GM19238 (cell line): ENCODE measurements around the gene YTHDF2.
"Not testable (repeated sequence)": the region's sequence is repeated elsewhere in the genome, so short reads cannot be mapped to it uniquely, and the experiment has no call there.

Experiments
- DNase-seq: peaks from one replicate; pipeline ENCODE4 v3.0.0; 2011; ENCODE audit warnings: low spot score; ENCODE audit not compliant: insufficient read length

Gene YTHDF2

DNA sequence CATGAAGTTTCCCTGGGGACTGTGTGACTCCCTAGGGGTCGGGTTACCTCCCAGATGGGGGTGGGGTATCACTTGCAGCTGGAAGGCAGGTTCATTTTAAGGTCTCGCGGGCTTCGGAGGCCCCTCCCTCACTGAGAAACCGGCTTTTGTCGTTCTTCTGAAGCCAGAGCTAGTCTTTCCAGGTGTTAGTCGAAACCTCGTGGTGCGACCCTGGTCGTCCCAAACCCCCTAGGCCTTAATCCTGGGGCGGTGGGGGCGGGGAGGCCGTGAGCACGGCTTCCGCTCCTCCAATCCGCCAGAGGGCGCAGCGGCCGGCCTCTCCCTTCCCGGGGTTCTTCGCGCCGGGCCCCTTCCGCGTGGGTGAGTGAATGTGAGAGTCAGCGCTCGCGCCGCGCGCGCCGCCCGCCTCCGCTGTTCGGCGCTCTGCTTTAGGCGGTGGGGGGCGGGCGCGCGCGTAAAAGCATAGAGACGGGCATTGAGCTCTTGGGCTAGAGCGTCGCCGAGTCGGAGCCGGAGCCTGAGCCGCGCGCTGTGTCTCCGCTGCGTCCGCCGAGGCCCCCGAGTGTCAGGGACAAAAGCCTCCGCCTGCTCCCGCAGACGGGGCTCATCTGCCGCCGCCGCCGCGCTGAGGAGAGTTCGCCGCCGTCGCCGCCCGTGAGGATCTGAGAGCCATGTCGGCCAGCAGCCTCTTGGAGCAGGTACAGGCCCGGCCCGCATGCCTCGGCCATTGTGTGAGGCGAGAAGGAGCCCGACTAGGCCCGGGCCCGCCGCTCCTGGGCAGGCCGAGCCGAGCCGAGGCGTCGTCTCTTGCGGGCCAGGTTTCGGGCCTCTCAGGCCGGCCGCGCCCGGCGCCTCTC is at the start of gene YTHDF2:
YTHDF2 (plus strand) TSS at position 491 of the 857 bp plus-strand sequence; CDS start at position 672, 181 bp downstream.
- DNase-seq = peak; percentile 89

DNA sequence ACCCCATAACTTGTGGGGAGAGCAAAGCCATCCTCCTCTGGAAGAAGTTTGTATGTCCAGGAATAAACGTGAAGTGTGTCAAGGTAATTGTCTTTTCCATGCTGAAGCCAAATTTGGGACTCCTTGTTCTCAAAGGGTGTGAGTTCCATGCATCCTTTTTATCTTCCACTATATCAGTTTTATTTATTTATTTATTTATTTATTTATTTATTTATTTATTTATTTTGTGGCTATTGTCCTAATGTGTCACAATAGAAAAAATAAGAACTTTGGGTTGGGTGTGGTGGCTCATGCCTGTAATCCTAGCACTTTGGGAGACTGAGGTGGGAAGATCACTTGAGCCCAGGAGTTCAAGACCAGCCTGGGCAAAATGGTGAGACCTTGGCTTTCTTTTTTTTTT is 45.1 kb upstream of the YTHDF2 start:
- not testable (repeated sequence) for DNase-seq

DNA sequence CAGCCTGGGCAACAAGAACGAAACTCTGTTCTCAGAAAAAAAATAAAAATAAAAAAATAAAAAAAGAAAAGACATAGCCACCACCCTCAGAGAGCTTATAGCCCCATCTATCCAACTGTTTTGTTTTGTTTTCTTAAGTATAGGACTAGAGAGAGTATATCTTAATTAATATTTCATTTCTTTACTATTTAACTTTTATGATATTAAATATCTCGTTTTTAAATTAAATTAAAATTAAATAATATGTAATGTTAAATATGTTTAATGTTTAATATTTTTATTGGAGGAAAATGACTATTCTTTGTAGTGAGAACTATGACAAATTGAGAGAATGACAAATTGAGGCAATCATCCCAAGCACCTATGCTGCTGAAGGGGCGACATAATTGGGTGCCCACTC is 33.1 kb upstream of the YTHDF2 start:
- no peak for DNase-seq

DNA sequence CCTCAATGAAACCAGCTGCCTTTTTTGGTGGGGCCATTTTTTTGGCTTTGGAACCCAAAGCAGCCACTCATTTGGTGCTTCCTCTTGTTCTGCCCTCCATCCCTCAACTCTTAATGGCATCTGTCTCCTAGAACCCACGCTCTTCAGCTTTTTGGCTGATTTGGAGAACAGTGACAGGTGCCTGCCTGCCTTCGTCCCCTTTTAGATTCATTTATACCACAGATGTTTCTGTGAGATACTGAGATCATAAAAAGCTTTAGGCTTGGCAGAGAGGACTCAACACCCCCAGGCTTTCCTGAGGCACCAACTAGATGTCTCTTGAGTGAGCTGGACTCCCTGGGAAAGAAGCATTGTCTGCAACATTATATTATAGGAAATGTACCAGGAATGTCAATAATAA is 20.4 kb upstream of the YTHDF2 start:
- DNase-seq = no peak

DNA sequence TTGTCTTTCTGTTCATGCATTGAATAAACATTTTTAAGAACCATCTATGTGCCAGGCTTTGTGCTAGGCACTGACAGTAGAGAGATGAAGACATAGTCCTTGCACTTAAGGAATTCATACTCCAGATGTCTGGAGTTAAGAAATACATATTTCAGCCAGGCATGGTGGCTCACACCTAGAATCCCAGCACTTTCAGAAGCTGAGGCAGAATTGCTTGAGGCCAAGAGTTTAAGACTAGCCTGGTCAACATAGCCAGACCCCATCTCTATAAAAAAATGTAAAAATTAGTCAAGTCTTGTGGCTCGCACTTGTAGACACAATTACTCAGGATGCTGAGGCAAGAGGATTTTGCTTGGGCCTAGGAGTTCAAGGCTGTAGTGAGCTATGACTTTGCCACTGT is 18.6 kb upstream of the YTHDF2 start:
- DNase-seq = no peak

DNA sequence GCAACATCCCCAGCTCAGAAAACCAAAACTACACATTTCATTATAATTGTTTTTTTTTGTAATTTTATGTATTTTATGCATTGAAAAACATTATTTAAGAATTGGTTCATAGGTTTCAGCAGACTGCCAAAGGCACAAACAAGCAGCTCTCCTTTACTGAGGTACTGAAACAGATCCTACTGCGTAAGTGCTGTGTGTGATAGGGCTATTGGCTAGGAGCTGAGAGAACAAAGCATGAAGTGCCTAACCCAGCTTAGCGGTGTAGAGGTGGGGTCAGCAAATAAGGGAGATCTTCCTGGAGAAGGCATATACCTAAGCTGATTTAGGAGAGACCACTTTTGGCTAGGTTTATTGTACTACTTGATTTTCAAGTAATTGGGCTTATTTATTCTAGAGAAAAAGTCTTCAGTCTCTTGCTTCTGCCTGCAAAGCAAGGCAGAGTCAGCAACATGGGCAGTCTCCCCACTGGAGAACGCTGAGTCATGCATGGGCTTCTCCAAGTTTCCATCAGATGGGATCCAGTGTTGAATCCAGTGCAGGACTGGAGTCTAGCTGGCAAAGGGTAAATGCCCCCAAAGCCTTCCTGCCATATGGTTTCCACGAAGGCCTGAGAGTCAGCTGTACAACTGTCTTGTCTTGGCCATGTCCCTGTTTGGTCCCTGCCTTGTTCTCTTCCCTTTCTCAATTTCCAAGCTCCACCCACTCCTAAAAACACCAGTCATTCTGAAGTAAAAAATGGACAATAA is 18.0 kb upstream of the YTHDF2 start:
- no peak for DNase-seq

DNA sequence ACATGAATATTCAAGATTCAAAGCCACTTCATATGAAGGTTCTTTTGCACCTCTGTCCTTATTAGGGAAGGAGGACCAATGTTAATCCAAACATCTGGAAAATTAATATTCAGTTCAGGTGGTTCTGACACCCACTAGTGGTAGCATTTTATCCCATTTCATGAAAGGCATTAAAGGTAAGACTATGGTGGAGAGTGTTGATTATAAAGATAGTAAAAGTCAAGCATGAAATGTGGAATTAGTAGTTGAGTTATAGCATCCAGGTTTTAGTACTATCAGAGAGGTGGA is 17.5 kb upstream of the YTHDF2 start:
- no peak for DNase-seq

DNA sequence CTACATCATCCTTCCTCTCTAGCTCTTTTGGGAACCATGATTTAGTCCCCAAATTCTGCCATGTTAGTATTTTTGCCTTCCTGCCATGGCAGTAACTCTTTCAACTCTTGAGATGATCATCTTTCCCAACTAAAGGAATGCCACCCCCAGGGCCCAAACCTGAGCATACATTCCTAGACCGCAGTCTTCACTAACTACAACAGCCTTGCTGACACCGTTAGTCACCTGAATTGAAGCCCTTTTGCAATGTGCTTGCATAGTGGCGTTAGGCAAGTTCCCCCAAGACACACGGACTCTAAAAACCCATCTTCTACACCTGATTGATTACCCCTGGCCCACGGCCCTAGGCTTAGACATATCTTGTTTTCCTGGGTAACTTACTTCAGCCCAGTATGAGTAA is 16.4 kb upstream of the YTHDF2 start:
- no peak for DNase-seq

DNA sequence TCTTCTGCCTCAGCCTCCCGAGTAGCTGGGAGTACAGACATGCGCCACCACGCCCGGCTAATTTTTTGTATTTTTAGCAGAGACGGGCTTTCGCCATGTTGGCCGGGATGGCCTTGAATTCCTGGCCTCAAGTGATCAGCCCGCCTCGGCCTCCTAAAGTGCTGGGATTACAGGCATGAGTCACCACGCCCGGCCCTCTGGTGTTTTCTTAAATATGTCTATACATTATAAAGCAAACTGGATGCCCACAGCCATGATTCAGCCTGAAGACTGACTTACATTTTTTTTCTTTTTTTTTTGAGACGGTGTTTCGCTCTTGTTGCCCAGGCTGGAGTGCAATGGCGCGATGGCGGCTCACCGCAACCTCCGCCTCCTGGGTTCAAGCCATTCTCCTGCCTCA is 14.8 kb upstream of the YTHDF2 start:
- DNase-seq = not testable (repeated sequence)

DNA sequence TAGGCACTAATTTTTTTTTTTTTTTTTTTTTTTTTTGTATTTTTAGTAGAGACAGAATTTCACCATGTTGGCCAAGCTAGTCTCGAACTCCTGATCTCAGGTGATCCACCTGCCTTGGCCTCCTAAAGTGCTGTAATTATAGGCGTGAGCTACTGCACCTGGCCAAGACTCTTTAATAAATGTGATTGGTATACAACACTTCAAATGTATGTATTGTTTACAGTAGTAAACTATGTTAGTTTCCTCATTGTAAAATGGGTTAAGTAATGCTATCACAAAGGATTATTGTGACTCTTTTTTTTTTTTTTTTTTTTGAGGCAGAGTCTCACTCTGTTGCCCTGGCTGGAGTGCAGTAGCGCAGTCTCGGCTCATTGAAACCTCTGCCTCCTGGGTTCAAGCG is 11.4 kb upstream of the YTHDF2 start:
- DNase-seq = not testable (repeated sequence)

DNA sequence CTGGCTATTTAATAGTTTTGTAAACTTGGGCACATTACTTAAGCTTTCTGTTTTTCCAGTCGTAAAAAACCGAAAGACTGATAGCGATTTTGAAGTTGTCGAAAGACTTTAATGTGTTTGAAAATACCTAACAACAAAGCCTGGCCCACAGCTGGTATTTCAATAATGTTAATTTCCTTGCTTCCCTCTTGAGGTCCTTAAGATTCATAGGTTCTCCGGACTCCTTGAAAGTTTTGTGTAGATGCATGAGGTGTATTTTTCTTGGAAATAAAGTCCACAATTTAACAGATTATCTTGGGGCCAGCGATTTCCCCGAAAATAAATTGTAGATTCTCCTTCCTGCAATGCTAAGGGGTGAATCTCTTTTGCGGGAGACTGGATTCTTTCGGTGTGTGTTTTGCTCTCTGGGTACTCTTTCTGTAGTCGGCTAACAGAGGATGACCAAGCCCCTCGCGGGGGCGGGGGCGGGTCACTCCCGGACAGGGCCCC is 735 bp upstream of the YTHDF2 start:
- no peak for DNase-seq

DNA sequence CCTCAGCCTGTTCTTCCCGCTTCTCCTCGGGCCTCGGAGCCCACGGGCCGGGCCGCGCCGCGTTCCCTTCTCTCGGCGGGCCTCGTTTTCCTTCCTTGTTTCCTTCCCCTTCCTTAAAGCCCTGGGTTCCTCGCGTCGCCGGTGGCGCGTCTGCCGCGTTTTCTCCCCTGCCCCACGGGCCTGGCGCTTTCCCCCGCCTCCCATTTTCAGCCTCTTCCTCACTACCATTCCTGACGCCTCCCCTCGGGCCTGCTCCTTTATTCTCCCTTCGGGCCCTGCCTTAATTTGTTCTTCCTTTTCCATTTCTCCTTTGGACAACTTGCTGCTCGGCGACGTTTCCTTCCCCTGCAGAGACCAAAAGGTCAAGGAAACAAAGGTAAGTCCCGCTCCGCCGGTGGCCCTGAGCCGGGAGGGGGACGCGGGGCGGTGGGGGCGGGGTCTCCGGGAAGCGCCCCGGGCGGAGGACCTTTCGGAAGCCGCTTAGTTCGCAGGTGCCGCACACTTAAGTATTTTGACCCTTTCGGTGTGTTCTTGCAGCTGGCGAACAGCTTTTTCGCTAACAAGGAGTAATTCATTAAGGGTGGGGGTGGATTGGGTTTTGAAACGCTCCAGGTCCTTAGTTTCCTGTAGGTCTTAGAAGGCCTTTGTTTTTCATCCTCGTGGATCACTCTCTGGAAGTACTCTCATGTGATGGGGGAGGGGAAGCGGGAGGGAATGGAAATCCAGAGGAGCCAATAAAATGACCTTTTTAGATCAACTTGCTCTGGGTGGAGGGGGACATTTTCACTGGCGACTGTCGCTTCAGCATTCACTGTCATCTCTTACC is 780 bp downstream of the YTHDF2 start:
- DNase-seq = peak; percentile 56

DNA sequence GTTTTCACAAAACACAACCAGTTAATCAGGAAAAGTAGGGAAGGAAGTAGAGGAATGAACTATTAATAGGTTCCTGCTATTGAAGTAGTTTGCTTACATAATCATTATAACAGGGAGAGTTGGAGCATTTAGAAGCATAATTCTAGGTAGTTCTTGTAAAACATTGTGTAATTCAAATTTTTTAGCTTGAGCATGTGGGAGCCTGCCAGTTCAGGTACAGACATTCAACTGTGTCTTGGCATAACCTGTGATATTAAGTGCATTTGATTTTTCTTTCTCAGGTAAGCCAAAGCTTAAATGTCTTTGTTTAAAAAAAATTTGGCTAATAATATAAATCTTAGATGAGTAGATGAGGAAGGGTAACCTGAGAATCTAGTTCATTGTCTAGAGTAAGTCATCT is 3.4 kb downstream of the YTHDF2 start:
- no peak for DNase-seq

DNA sequence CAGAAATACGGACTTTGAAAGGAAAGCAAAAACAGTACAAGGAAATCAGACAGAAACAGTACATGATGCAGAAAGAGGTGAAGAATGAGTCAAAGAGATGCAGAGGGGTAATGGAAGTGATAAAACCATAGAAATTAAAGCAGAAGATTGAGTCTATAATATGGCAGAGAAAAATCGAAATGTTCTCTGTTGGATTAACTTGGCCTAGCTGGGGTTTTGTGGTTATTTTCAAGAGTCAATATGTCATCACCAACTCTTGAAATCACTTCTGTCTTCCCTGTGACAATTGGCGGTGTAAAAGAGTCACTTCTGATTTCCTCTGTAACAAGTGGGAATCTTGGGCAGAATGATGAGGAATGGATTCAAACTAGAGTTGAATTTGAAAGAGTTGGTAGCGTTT is 7.4 kb downstream of the YTHDF2 start:
- DNase-seq = no peak

DNA sequence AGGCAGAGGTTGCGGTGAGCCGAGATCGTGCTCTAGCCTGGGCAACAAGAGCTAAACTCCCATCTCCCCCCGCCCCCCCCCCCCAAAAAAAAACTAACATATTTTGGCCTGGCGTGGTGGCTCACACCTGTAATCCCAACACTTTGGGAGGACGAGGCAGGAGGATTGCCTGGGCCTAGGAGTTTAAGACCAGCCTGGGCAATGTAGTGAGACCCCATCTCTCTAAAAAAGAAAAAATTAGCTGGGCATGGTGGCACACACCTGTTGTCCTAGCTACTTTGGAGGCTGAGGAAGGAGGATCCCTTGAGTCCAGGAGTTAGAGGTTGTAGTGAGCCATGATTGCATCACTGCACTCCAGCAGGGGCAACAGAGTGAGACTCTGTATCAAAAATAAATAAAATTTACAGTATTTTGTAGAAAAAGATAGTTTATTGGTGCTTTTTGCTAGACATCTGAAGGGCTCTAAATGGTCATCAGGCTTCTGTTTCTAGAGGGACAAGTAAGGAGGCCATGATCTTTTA is 9.0 kb downstream of the YTHDF2 start:
- DNase-seq = no peak

DNA sequence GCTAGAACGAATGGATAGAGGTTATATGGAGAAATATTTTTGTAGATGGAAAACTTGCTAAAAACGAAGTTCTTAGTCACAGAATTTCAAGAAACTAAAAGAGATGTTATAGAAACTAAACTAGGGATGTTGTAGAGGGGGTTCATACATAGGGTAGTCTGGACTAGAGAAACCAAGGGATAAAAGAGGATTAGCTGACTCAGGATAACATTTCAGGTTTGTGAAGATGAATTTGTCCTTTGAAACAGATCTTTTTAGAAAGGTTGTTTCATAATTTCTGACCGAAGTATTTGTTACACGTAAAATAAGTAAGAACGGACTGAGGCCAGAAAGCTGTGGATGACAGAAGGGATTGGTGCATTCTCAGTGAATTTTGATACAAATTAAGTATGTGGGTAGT is 13.6 kb downstream of the YTHDF2 start:
- no peak for DNase-seq

DNA sequence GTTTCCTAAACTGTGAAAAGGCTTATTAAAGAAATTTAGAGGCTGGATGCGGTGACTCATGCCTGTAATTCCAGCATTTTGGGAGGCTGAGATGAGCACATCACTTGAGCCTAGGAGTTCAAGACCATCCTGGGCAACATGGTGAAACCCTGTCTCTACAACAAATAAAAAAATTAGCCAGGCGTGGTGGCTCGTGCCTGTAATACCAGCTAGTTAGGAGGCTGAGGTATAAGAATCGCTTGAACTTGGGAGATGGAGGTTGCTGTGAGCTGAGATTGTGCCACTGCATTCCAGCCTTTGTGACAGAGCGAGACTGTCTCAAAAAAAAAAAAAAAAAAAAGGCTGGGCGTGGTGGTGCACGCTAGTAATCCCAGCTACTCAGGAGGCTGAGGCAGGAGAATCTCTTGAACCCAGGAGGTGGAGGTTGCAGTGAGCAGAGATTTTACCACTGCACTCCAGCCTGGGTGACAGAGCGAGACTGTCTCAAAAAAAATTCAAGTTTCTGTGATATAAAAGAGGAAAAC is 14.1 kb downstream of the YTHDF2 start:
- DNase-seq = not testable (repeated sequence)

DNA sequence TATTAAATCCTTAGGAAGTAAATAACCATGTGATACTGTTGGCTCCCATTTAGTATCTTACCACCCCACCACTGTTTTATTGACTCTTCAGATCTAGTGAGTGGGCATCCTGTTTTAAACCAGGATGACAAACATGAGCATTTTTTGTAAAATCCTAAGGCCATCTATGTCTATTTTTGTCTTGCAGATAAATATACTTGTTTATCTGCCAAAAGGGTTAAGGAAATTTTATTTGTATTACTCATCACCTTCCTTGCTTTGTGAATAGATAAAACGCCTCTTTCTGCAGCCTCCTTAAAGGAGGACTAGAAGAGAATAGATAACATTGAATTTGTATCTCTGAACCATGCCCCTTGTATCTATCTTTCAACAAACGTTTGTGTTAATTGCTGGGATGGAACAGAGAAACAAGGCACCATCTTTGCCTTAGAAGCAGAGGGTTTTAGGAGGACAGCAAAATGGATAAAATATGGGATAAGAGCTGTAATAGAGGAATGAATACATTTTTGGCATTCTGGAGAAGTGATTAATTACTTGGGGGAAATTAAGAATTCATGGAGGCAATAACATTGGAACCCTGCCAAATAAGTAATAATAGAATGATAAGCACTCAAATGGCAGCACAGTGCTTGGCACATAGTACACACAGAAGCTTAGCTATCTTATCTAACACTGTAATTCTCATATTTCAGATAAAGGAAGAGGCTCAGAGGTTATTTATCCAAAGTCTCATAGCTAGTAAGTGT is 14.7 kb downstream of the YTHDF2 start:
- DNase-seq = no peak

DNA sequence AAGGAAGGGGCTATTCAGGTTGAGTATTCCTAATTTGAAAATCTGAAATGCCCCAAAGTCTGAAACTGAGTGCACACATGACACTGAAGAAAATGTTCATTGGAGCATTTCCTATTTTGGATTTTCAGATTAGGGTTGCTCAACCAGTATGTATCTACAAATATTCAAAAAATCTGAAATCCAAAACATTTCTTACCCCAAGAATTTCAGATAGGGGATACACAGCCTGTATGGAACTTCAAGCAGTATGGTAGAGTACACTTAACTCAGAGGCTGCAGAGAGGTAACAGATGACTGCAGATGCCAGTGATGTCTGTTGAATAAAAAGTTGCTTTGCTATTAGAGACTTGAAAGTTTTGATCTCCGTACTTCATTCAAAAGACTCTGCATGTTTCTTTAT is 19.0 kb downstream of the YTHDF2 start:
- DNase-seq = no peak

DNA sequence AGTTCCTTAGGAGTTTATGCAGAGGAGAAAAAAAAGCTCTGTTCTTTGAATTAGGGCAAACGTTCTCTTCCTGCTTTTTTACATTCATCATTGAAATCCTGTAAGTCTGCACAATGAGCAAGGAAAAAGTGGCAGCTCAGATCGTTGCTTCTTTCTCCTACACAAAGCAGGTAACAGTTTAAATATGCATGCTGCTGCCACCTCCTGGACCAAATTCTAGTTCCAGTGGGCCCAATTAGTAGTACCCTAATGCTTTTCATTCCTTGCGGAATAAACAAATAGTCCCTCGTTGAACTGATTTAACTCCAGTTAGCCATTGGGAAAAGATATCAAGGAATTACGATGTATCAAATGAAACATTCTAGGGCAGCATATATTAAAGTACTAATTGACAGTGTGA is 20.1 kb downstream of the YTHDF2 start:
- DNase-seq = no peak

DNA sequence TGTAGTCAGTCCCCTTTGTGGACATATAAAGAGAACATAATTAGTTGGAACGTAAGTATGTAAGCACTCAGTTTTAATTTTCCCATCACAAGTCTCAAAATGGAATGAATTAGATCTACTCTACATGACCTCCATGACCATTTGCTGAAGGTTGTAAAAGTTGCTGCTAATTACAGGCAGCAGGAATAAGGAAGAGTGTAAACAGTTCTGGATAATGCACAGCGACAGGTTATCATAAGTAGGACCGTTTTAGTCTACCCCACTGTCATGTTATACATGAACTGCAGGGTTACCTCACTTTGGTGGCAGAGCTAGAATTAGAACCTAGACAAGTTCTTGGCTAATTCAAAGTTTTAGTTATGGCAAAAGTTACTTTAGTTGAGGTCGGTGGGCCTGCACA is 21.7 kb downstream of the YTHDF2 start:
- no peak for DNase-seq
